Gastroesophageal sphincter (tissue), 3 donors: Measurements from ENCODE around the gene EEF1A2.

Source experiments
- CTCF ChIP-seq, 4 experiments: fragments of 200-600 bp in 2 of 4; fragments of 450-650 bp in 2 of 4; sonication (generic) in 1 of 4; IDR thresholded peaks; one replicate each; pipeline ENCODE4 v1.5.1; 2017 to 2019; ENCODE audit warnings: antibody characterized with exemption in 4 of 4, mild to moderate bottlenecking in 2 of 4, moderate library complexity in 2 of 4
- EP300 ChIP-seq: sonication (generic); formaldehyde crosslinking; IDR thresholded peaks from one replicate; pipeline ENCODE4 v1.6.1; 2017; ENCODE audit warnings: antibody characterized with exemption, mild to moderate bottlenecking
- POLR2A ChIP-seq, 2 donors: fragments of 450-650 bp; IDR thresholded peaks; one replicate each; pipeline ENCODE4 v1.6.1; 2017; ENCODE audit warnings: antibody characterized with exemption in 2 of 2, mild to moderate bottlenecking in 2 of 2, moderate library complexity in 1 of 2
- POLR2AphosphoS5 ChIP-seq: sonication (generic); formaldehyde crosslinking; IDR thresholded peaks from one replicate; pipeline ENCODE4 v1.6.1; 2017; ENCODE audit warnings: antibody characterized with exemption

DNA sequence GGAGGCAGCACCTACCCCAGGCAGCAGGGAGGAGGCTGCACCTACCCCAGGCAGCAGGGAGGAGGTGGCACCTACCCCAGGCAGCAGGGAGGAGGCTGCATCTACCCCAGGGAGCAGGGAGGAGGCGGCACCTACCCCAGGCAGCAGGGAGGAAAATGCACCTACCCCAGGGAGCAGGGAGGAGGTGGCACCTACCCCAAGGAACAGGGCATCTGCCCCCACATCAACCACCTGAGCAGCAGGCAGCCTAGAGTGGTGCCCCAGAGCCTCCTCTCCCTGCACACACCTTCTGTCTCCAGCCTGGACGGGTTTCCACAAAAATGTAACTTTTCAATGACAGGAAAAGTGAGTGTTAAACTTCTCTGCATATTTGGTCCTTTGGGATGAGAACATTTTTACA, 36.6 kb downstream of the EEF1A2 start:
- TF ChIP-seq EP300 (no peak), CTCF (IDR thresholded peaks at IDR 0.05) (no peak), POLR2A (IDR thresholded peaks at IDR 0.05) (no peak), POLR2AphosphoS5 (no peak)
